GM18526 (cell line): Measurements from ENCODE around the gene ADAM11.

Source experiments
- POLR2A ChIP-seq: IDR thresholded peaks from 3 replicates; pipeline ENCODE4 v1.6.1; 2011; ENCODE audit not compliant: insufficient read length; ENCODE audit errors: extremely low read depth

The ADAM11 gene

DNA sequence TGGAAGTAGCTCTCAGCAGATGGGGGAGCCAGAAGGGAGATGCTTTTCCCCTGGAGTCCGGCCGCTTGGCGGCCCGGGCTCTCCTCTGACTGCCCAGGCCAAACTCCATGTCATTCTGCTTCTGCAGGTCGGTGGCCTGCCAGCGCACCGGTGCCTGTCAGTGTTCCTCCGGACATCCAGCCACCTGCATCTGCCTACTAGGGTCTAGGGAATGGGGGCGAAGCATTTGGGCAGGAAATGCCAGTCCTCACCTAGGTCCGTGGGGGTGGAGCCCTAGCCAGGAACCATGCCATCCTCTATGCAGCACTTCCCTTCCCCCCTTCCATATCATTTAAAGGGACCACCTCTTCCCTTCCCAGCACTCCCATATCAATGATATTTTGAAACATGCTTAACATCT lies 37.1 kb downstream of the ADAM11 start:
- no peak for TF ChIP-seq POLR2A

DNA sequence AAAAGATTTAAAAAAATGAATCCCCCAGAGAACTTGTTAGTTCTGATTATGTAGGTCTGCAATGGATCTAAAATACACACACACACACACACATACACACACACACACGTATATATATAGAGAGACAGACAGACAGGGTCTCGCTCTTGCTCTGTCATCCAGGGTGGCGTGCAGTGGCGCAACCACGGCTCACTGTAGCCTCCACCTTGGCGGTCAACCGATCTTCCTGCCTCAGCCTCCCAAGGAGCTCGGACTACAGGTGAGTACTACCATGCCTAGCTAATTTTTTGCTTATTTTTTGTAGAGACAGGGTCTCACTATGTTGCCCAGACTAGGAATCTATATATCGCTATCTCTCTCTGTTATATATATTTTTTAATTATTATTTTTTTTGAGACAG lies 37.9 kb downstream of the ADAM11 start:
- no peak for TF ChIP-seq POLR2A

DNA sequence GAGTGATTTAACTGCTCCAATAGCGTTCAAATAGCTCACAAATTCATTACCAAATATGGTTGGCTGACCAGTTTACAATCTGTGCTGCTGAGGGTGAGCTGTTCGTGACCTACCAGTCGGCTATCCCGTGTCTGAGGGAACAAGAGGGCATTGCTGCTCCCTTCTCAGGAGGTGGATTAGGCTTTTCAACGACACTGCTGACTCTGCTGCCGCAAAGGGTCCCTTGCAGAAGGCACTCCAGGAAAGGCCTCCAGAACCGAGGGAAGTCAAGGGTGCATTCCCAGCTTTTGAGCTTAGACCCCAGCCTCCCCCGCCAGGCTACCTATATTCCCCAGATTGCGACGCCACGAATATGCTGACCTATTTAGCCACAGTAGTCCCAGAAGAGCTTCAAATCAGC lies 39.0 kb downstream of the ADAM11 start:
- TF ChIP-seq POLR2A = no peak

DNA sequence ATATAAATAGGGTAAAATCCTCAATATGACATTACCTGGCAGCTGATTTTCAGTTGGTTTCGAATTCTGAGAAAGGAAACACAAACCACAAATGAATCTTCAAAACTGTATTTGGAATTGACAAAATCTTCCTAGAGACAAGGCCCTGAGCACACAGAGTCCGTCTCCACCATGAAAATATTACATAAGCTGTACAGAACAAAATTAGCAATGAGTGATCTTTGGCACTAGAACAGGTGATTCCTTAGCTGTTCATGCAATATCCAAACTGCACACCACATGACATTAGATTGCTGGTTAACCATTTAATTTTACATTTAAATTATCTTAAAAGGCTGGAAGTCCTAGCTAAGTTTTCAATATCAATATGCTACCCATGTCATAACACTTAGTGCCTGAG lies 39.6 kb downstream of the ADAM11 start:
- TF ChIP-seq POLR2A = no peak

DNA sequence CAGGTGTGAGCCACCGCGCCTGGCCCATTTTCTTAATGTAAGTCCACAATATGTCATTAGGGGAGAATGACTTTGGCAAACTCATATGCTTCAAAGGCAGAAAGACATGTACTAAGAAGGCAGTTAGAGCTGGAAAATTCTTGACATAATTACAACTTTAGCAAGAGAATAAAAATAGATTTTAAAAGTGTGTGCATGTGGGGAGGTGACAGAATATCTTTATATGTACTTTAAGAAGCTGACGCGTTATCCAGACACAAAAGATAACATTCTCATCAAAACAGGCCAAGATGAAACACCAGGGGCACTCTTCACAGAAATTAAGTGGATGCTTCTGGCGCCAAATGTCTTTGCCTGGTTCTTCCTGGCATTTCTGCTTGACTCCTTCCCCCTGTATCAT lies 43.1 kb downstream of the ADAM11 start:
- TF ChIP-seq POLR2A = no peak

DNA sequence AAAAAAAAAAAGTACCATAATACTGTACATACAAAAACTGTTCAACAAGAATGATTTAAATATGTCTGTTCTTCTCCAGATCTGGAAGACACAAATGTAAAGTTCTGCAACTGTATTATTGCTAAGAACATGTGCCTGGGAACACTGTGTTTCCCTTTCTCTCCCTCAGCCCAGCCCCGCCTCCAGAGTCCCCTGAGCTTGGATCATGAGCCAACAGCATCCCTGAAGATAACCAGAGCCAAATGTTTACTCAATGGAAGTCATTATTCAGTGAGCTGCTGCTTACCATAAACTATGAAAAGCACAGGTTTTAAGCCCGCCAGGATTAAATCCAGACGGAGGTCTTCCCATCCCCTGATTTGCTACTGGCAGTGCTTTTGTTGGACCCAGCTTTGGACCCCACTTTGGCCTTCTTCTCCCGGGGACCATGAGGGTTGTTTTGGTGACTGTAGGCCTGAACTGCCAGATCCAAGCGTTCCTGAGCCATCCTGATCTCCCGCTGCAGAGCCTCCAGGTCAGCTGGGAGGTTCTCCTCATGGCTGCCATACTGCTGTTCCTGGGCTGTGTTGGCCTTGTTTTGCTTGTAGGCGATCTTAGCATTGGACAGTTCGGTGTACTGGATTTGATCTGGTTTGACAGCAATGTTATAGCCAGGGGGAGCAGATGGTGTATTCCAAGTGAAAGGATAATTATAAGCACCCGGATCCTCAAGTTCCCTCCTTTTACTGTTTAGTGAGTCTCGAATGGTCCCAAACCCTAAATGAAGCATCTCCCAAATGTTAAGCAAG lies 45.7 kb downstream of the ADAM11 start:
- no peak for TF ChIP-seq POLR2A

DNA sequence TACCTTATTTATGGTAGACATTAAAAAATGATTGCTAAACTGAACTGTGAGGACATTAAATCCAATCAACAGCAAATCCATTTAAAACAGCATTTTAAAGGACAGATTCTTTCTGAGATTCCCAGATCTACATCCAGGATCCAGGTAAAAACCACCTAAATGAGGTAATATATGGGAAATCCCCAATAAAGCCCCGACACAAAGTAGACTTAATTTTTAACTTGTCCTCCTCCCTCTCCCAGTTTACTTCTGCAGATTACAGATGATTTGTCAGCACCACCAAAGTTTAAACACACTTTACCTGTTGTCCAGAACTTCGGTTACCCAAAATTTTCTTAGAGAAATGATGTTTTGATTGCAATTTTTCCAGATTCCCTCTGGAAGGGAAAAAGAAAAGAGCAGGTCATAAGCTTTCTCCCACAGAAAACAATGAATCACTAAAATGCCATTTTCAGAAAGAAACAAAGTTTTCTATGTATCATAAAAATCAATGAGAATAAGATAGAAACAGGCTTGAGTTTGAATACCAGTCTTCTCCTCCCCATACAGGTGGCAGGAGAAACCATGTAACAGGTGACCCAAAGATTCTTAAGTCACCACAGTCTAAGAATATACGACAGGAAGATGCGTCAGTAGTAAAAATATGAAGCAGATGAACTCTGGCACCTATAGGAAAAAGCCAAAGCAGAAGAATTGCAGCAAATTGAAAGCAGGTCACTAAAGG lies 48.5 kb downstream of the ADAM11 start:
- no peak for TF ChIP-seq POLR2A

DNA sequence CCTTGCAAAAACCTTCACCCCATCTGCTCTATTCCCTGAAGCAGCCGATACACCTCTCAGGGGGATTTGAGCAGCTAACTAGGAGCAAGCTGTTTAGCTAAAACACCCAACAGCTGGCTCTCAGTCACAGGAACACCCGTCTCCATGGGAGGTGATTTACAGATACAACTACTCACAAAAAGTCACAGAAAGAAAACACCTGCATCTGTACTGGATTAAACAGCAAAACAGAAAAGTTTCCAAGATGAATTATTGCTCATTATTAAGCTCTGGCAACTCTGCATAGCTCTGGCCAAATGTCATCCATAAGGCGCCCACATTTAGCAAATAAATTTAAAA lies 49.0 kb downstream of the ADAM11 start:
- no peak for TF ChIP-seq POLR2A

DNA sequence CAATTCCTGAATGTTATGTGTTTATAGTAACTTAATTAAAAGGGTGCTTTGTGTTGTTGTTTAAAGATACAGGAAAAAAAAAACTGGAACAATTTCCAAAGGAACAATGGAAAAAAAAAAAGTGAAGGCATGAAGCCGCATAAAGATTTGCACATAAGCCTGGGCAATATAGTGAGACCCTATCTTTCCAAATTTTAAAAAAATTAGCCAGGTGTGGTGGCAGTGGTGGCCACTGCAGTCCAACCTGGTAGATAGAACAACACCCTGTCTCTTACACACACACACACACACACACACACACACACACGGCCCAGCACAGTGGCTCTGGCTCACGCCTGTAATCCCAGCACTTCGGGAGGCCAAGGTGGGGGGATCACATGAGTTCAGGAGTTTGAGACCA lies 49.4 kb downstream of the ADAM11 start:
- no peak for TF ChIP-seq POLR2A

DNA sequence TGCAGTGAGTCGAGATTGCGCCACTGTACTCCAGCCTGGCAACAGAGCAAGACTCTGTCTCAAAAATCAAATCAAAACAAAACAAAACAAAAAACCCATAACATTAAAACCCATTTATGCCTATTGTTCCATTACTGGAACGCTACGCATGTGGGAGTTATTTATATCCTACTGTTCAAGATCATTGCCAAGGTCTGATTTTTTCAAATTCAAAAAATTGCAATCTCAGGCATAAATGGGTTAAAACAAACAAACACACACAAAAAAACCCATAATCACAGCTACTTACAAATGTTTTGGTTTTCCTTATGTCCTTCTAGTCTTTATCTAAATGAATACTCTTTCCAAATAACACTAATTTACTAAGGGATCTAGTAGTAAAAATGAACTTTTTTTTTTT lies 53.5 kb downstream of the ADAM11 start:
- TF ChIP-seq POLR2A = no peak

DNA sequence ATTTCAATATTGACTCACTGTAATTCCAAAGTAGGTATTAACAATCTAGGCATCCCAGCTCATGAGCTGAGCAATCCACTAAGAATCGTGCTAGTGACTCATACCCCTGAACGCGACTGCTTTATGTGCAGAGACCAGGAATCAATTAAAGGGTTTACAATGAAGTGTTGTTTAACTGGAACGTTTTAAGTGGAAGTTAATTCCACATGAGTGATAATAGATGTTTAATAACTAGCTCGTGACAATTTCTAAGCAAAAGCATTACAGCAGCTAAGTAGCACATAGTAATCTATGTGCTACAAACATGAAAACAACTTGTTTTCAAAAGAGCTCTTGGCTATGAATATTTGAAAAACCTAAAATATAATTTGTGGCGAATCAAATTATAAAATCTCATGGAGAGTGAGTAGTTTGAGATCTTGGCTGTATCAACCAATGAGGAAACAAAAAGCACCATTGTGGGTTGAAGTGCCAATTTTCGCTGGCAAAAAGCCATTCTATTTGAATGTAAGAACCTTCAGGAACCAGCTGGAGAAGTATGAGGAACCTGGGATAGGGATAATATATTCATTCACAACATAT lies 61.9 kb downstream of the ADAM11 start:
- no peak for TF ChIP-seq POLR2A

DNA sequence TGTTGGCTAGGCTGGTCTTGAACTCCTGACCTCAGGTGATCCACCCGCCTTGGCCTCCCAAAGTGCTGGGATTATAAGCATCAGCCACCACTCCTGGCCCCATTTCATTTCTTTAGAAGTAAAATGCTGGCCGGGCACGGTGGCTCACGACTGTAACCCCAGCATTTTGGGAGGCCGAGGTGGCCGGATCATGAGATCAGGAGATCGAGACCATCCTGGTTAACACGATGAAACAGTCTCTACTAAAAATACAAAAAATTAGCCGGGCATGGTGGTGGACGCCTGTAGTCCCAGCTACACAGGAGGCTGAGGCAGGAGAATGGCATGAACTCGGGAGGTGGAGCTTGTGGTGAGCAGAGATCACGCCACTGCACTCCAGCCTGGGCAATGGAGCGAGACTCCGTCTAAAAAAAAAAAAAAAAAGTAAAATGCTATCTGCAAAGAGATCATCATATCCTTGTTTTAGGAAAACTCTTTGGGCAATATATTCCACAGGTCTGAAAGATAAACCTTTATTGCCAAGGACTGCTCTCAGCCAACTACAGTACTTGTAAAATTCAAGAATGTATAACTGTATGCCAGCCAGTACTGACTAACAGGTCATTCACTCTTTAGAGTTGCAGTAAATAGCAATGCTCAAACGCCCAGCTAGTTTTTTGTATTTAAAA lies 67.5 kb downstream of the ADAM11 start:
- TF ChIP-seq POLR2A = no peak

DNA sequence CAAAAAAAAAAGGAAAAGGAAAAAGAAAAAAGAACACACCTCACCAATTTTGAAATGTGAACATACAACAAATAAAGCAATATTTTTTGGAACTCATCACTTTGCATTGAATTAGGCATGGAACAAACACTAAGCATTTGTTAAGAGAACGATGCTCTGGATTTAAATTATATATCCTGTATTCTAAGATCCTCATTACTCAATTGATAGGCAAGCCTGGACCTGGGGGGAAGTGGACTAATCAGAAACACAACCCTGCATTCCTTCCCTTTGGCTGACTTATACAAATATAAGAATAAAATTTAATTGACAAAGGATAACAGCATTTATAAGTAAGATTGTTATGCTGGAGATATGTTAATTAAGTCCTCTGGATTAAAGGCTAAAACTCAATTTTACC lies 69.1 kb downstream of the ADAM11 start:
- no peak for TF ChIP-seq POLR2A

DNA sequence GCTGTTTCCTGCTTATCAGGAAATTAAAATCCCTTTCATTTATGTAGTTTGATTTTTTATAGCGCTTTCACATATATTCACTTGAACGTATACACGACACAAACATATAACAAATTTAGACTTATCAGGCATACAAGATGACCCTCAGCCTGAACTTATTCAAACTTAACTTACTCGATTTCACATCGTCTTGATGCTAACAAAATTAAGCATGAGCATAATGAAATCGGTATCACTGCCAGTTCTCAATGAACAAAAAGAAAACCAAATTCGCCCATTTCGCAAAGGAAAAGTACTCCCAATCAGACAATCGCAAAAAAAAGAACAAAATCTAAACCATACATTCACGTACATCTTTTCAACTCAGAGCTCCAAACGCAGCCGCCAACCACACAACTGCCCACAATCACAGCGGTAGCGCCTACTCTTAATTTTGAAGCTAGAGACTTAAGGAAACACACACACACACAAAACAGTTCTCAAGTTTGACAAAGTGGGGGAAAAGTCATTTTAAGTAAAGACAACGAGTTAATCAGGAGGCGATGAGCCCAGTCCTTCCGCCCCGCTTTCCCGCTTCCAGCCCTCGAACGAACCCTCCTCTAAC lies 70.2 kb downstream of the ADAM11 start:
- TF ChIP-seq POLR2A = no peak

DNA sequence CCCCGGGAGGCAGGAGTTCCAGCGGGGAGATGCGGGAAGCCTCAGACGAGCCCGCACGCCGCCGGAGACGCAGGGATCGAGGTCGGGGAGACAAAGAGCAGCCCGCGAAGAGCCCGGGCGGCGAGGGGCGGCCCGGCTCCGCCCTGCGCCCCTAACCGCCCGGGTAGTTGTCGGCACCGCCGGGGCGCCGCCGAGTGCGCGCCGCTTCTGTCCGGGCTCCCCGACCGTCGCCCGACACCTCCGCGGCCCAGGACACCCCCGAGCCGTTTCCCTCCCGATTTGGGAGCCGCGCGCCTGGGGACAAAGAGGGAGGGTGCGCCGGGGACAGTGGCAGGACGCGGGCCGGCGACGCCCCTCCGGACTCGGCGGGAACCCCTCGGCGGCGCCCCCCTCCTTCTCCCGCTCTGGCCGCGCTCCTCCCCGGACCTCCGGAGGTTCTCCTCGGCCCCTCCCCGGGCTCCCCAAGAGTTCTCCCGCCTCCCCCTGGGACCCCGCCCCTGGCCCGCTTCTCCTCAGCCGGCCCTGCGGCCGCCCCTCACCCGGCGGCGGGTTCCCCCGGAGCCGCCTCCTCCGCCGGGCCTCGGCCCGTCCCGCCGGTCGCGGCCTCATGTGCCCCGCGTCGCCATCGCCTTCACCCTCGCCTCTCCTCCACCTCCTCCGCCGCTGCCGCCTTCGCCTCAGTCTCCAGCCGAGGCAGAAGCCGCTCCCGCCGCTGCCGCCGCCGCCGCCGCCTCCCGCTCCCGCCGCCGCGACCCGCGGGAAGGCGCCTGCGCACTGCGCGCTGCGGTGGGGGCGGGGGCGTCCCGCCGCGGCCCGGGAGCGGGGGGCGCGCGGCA lies 71.0 kb downstream of the ADAM11 start, which contains the start of gene GJC1:
GJC1 (minus strand) TSS at position 765 of the 836 bp plus-strand sequence. CDS start 24,470 bp downstream, outside the sequence.
- TF ChIP-seq POLR2A = no peak
